HepG2 (cell line): ENCODE results near the gene ITGAE. TPM values are rescaled to one million over a fixed set of nuclear protein-coding genes. Genes with fewer than 3 reads are reported as not detected.

Experiments used
- AGO2 ChIP-seq: fragments of 200-400 bp; formaldehyde crosslinking; optimal IDR thresholded peaks from 2 replicates; pipeline ENCODE3; 2017; ENCODE audit warnings: mild to moderate bottlenecking, low read depth, low read length, moderate library complexity
- DR1 ChIP-seq: sonication (generic); formaldehyde crosslinking; IDR thresholded peaks from 2 replicates; pipeline ENCODE4 v1.8.0; 2021; ENCODE audit warnings: mild to moderate bottlenecking, missing genetic modification reagents, inconsistent platforms
- EP300 ChIP-seq, 3 experiments: sonication (generic) in 1 of 3; formaldehyde crosslinking in 1 of 3; IDR thresholded peaks; 2 replicates each; pipeline versions ENCODE4 v1.5.1 to v1.6.1; 2011 to 2020; ENCODE audit warnings: low read depth in 2 of 3, low read length in 2 of 3, borderline replicate concordance in 1 of 3, improper control_type of control experiment in 1 of 3, mild to moderate bottlenecking in 1 of 3, missing genetic modification reagents in 1 of 3, moderate library complexity in 1 of 3
- MYC ChIP-seq: sonication (generic); formaldehyde crosslinking; IDR thresholded peaks from 2 replicates; pipeline ENCODE4 v1.9.0; 2021; ENCODE audit warnings: missing genetic modification reagents, borderline replicate concordance
- PAX8 ChIP-seq: sonication (generic); formaldehyde crosslinking; IDR thresholded peaks from 2 replicates; pipeline ENCODE4 v1.8.0; 2022; ENCODE audit warnings: mild to moderate bottlenecking, missing genetic modification reagents, borderline replicate concordance
- PHF20 ChIP-seq: sonication (generic); formaldehyde crosslinking; IDR thresholded peaks from 2 replicates; pipeline ENCODE4 v1.5.0; 2020; ENCODE audit warnings: mild to moderate bottlenecking, missing genetic modification reagents
- PHF21A ChIP-seq: sonication (generic); formaldehyde crosslinking; IDR thresholded peaks from 2 replicates; pipeline ENCODE4 v1.5.0; 2020; ENCODE audit warnings: mild to moderate bottlenecking, missing genetic modification reagents
- RFX3 ChIP-seq: IDR thresholded peaks from 2 replicates; pipeline ENCODE4 v1.6.1; 2016; ENCODE audit warnings: missing biosample characterization, missing genetic modification reagents
- SAP130 ChIP-seq: IDR thresholded peaks from 2 replicates; pipeline ENCODE4 v1.6.1; 2016; ENCODE audit warnings: low read depth
- SOX6 ChIP-seq, 2 experiments: fragments of 450-650 bp in 1 of 2; sonication (generic) in 1 of 2; formaldehyde crosslinking in 1 of 2; IDR thresholded peaks; 2 replicates each; pipeline versions ENCODE4 v1.4.0 to v1.6.1; 2017 to 2020; ENCODE audit warnings: antibody characterized with exemption in 1 of 2, mild to moderate bottlenecking in 1 of 2, missing genetic modification reagents in 1 of 2
- STAG1 ChIP-seq: sonication (generic); formaldehyde crosslinking; IDR thresholded peaks from 2 replicates; pipeline ENCODE4 v1.4.0; 2020; ENCODE audit warnings: missing genetic modification reagents
- STAT5B ChIP-seq: sonication (generic); formaldehyde crosslinking; IDR thresholded peaks from 2 replicates; pipeline ENCODE4 v1.4.0; 2020; ENCODE audit warnings: missing genetic modification reagents
- TARDBP ChIP-seq: sonication (generic); formaldehyde crosslinking; IDR thresholded peaks from 2 replicates; pipeline ENCODE4 v1.8.0; 2022; ENCODE audit warnings: mild to moderate bottlenecking, missing genetic modification reagents
- ZMYM4 ChIP-seq: sonication (generic); formaldehyde crosslinking; IDR thresholded peaks from 2 replicates; pipeline ENCODE4 v1.8.1; 2023; ENCODE audit warnings: mild to moderate bottlenecking, missing genetic modification reagents
- ZNF558 ChIP-seq: sonication (generic); formaldehyde crosslinking; IDR thresholded peaks from 2 replicates; pipeline ENCODE4 v1.9.0; 2022; ENCODE audit warnings: mild to moderate bottlenecking, missing genetic modification reagents, borderline replicate concordance
- polyA plus RNA-seq, 8 experiments: library from polyadenylated mRNA; depleted of rRNA in 3 of 8; stranded (reverse) in 7 of 8; unstranded in 1 of 8; fragments of >200 nt; fragmentation: Illumina TruSeq in 4 of 8; extraction: Trizol in 4 of 8; gene quantifications; 2 replicates each; pipeline versions ENCODE4 v1.2.1 to v1.2.3, GENCODE V29; 2011 to 2016; ENCODE audit warnings: low read depth in 4 of 8, missing spikeins in 1 of 8, mixed read lengths in 1 of 8; ENCODE audit not compliant: insufficient read depth in 1 of 8
- total RNA-seq, 5 experiments: library from RNA; depleted of rRNA; stranded (reverse); fragments of >200 nt; fragmentation: Illumina TruSeq; extraction: Trizol; gene quantifications; 2 replicates each; pipeline ENCODE4 v1.2.3, GENCODE V29; 2016; ENCODE audit warnings: low read depth in 1 of 5
- TF ChIP-seq, protein P1 (sequence below): IDR thresholded peaks from 2 replicates; pipeline ENCODE4 v1.6.1; 2018; ENCODE audit warnings: missing genetic modification reagents, mild to moderate bottlenecking, missing compliant biosample characterization
- TF ChIP-seq, protein P2 (sequence below): sonication (generic); formaldehyde crosslinking; IDR thresholded peaks from 2 replicates; pipeline ENCODE4 v1.5.1; 2020; ENCODE audit warnings: missing genetic modification reagents, mild to moderate bottlenecking, borderline replicate concordance
- TF ChIP-seq, protein P3 (sequence below): sonication (generic); formaldehyde crosslinking; IDR thresholded peaks from 2 replicates; pipeline ENCODE4 v1.9.0; 2022; ENCODE audit warnings: missing genetic modification reagents, mild to moderate bottlenecking, borderline replicate concordance
- TF ChIP-seq, protein P4 (sequence below): fragments of 450-650 bp; IDR thresholded peaks from 2 replicates; pipeline ENCODE4 v1.6.1; 2017; ENCODE audit warnings: mild to moderate bottlenecking
- TF ChIP-seq, protein P5 (sequence below): sonication (generic); formaldehyde crosslinking; IDR thresholded peaks from 2 replicates; pipeline ENCODE4 v1.5.0; 2020; ENCODE audit warnings: missing genetic modification reagents, mild to moderate bottlenecking, borderline replicate concordance
- TF ChIP-seq, protein P6 (sequence below): sonication (generic); formaldehyde crosslinking; IDR thresholded peaks from 2 replicates; pipeline ENCODE4 v1.5.0; 2020; ENCODE audit warnings: missing genetic modification reagents

Gene ITGAE
- total and polyA plus RNA-seq, 2 of the 13 experiments (the other 11 are each of a cell fraction or from before 2014, with no cell fraction given), result 42.3 to 49.0 TPM

DNA sequence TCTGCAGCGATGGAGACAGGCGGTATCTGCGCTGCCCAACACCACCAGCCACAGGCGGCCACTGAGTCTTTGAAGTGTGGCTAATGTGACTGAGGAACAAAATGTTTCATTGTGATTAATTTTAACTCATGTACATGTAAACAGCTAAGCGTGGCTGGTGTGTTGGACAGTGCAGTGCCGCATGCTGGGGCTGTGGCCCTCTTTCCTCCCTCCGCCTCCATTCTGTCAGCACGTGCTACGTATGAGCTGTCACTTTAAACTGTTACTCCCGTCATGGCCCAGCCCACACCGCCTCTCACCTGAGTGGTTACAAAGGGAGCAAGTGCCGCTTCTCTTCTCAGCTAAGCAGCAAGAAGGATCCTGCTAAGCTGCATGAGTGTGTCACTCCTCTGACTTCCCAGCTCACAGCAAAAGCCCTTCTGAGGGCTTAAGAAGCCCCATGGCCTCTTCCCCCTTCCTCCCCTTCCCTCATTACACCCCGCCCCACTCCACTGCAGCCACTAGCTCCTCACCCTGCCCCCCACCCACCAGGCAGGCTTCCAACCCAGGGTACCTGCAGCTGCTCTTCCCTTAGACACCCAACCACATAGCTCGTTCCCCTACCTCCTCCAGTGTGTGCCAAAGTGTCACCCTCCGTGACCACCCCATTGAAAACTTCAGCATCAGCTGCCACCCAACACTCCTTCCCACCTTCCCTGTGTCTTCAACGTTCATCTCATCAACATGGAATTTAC lies 62.3 kb downstream of the ITGAE start (continued):
- TF ChIP-seq, protein P1, sequence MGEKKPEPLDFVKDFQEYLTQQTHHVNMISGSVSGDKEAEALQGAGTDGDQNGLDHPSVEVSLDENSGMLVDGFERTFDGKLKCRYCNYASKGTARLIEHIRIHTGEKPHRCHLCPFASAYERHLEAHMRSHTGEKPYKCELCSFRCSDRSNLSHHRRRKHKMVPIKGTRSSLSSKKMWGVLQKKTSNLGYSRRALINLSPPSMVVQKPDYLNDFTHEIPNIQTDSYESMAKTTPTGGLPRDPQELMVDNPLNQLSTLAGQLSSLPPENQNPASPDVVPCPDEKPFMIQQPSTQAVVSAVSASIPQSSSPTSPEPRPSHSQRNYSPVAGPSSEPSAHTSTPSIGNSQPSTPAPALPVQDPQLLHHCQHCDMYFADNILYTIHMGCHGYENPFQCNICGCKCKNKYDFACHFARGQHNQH (CRISPR knock-in tag), result peak; percentile 21; the same call in 1 of the 2 replicates
- TF ChIP-seq SOX6 (IDR thresholded peaks at IDR 0.05), result no peak
- 0 out of 2 replicates have a peak, but pooled peaks have one; percentile 13 for TF ChIP-seq SOX6 (CRISPR knock-in tag; IDR thresholded peaks at IDR 0.05)
- no peak for TF ChIP-seq DR1
- TF ChIP-seq EP300 (IDR thresholded peaks at IDR 0.05; ENCODE audit: low read depth in 2 of 2, low read length in 2 of 2), result no peak
- no peak for TF ChIP-seq EP300 (CRISPR knock-in tag; IDR thresholded peaks at IDR 0.05; ENCODE audit: borderline replicate concordance)
- no peak for TF ChIP-seq ZNF558 (CRISPR knock-in tag)
- TF ChIP-seq STAT5B, result no peak
- TF ChIP-seq, protein P2, sequence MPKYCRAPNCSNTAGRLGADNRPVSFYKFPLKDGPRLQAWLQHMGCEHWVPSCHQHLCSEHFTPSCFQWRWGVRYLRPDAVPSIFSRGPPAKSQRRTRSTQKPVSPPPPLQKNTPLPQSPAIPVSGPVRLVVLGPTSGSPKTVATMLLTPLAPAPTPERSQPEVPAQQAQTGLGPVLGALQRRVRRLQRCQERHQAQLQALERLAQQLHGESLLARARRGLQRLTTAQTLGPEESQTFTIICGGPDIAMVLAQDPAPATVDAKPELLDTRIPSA, result no peak
- TF ChIP-seq, protein P3, sequence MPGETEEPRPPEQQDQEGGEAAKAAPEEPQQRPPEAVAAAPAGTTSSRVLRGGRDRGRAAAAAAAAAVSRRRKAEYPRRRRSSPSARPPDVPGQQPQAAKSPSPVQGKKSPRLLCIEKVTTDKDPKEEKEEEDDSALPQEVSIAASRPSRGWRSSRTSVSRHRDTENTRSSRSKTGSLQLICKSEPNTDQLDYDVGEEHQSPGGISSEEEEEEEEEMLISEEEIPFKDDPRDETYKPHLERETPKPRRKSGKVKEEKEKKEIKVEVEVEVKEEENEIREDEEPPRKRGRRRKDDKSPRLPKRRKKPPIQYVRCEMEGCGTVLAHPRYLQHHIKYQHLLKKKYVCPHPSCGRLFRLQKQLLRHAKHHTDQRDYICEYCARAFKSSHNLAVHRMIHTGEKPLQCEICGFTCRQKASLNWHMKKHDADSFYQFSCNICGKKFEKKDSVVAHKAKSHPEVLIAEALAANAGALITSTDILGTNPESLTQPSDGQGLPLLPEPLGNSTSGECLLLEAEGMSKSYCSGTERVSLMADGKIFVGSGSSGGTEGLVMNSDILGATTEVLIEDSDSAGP, result peak; percentile 86
- TF ChIP-seq RFX3, result no peak
- no peak for TF ChIP-seq STAG1 (CRISPR knock-in tag)
- 0 out of 2 replicates have a peak, but pooled peaks have one; percentile 34 for TF ChIP-seq TARDBP
- TF ChIP-seq PHF20 (CRISPR knock-in tag), result no peak
- TF ChIP-seq PAX8 (CRISPR knock-in tag), result no peak
- TF ChIP-seq ZMYM4 (CRISPR knock-in tag), result no peak
- peak; percentile 48; the same call in 1 of the 2 replicates for TF ChIP-seq SAP130 (CRISPR knock-in tag)
- TF ChIP-seq, protein P4, sequence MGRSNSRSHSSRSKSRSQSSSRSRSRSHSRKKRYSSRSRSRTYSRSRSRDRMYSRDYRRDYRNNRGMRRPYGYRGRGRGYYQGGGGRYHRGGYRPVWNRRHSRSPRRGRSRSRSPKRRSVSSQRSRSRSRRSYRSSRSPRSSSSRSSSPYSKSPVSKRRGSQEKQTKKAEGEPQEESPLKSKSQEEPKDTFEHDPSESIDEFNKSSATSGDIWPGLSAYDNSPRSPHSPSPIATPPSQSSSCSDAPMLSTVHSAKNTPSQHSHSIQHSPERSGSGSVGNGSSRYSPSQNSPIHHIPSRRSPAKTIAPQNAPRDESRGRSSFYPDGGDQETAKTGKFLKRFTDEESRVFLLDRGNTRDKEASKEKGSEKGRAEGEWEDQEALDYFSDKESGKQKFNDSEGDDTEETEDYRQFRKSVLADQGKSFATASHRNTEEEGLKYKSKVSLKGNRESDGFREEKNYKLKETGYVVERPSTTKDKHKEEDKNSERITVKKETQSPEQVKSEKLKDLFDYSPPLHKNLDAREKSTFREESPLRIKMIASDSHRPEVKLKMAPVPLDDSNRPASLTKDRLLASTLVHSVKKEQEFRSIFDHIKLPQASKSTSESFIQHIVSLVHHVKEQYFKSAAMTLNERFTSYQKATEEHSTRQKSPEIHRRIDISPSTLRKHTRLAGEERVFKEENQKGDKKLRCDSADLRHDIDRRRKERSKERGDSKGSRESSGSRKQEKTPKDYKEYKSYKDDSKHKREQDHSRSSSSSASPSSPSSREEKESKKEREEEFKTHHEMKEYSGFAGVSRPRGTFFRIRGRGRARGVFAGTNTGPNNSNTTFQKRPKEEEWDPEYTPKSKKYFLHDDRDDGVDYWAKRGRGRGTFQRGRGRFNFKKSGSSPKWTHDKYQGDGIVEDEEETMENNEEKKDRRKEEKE, result no peak
- TF ChIP-seq, protein P5, sequence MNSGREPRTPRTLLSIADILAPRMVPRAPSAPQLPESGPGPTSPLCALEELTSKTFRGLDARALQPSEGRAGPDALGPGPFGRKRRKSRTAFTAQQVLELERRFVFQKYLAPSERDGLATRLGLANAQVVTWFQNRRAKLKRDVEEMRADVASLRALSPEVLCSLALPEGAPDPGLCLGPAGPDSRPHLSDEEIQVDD (CRISPR knock-in tag), result no peak
- TF ChIP-seq, protein P6, sequence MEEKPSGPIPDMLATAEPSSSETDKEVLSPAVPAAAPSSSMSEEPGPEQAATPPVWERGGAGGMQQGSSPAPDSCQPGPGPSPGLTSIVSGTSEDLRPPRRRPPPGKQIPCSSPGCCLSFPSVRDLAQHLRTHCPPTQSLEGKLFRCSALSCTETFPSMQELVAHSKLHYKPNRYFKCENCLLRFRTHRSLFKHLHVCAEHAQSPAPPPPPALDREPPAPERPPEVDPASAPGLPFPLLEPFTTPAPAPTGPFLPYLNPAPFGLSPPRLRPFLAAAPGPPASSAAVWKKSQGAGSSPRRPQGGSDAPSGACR, result no peak
- TF ChIP-seq PHF21A (CRISPR knock-in tag), result no peak
- TF ChIP-seq AGO2, result no peak
- peak; percentile 45; the same call in 1 of the 2 replicates for TF ChIP-seq MYC (CRISPR knock-in tag)
